AG20443 (cell line): ENCODE results near the gene NDUFA11.
"Not testable (repeated sequence)": the region's sequence is repeated elsewhere in the genome, so short reads cannot be mapped to it uniquely, and the experiment has no call there.

ENCODE experiments used
- DNase-seq: peaks from one replicate; pipeline ENCODE4 v3.0.0; 2012; ENCODE audit warnings: low spot score, mixed read lengths

Gene NDUFA11

GRCh38 chr19:5857203-5858081 lies 46.1 kb downstream of the NDUFA11 start:
- DNase-seq = no peak

GRCh38 chr19:5855151-5855550 lies 48.4 kb downstream of the NDUFA11 start:
- peak; percentile 1 for DNase-seq

GRCh38 chr19:5854121-5854520 lies 49.5 kb downstream of the NDUFA11 start:
- DNase-seq = peak; percentile 9

GRCh38 chr19:5851302-5851701 lies 52.3 kb downstream of the NDUFA11 start, which contains the start of gene FUT3:
FUT3 (minus strand) TSS chr19:5851449.
- DNase-seq = no peak

GRCh38 chr19:5850743-5851293 lies 52.8 kb downstream of the NDUFA11 start:
- DNase-seq = peak; percentile 58

GRCh38 chr19:5850189-5850588 lies 53.4 kb downstream of the NDUFA11 start:
- no peak for DNase-seq

- not testable (repeated sequence) for DNase-seq
Observed at GRCh38 chr19:5848621-5849020, 55.0 kb downstream of the NDUFA11 start.

- DNase-seq = not testable (repeated sequence)
Observed at GRCh38 chr19:5847846-5848245, 55.7 kb downstream of the NDUFA11 start.
